SK-N-SH (cell line): ENCODE results near the gene GRAMD1B. TPM values are rescaled to one million over a fixed set of nuclear protein-coding genes. Genes with fewer than 3 reads are reported as not detected.

Source experiments
- CTCF ChIA-PET: fragments of 300-600, 350-600 bp; formaldehyde crosslinking; extraction: SDS; loops from one replicate; lab custom pipeline; 2021; lab: Yijun Ruan, JAX
- POLR2A ChIA-PET: fragments of 350-600 bp; sonication (Branson Sonifier 250); formaldehyde crosslinking; extraction: SDS; loops from one replicate; lab custom pipeline; 2020; ENCODE audit warnings: antibody characterized with exemption, inconsistent platforms; lab: Yijun Ruan, JAX
- DNase-seq: peaks from one replicate; pipeline ENCODE4 v3.0.0; 2012
- H2AFZ ChIP-seq: fragments of 200-600 bp; sonication (generic); 2 replicates; pipeline ENCODE4 v1.8.1; 2016; ENCODE audit warnings: antibody characterized with exemption, mild to moderate bottlenecking, low read depth
- H3F3A ChIP-seq: fragments of 200-600 bp; sonication (generic); replicated peaks from 2 replicates; pipeline ENCODE3; 2016; ENCODE audit warnings: antibody characterized with exemption, mild to moderate bottlenecking; ENCODE audit not compliant: insufficient read depth
- H3K27ac ChIP-seq, 2 experiments: fragments of 200-500 bp in 1 of 2; fragments of 200-600 bp in 1 of 2; sonication (Bioruptor generic) in 1 of 2; sonication (generic), shearing (Covaris generic) in 1 of 2; 2 replicates each; pipeline versions ENCODE4 v1.5.1 to v1.6.1; 2014 to 2016; ENCODE audit warnings: low read depth in 2 of 2, inconsistent platforms in 1 of 2, low read length in 1 of 2, mild to moderate bottlenecking in 1 of 2, mixed read lengths in 1 of 2
- H3K27me3 ChIP-seq: fragments of 200-600 bp; sonication (generic), shearing (Covaris generic); 2 replicates; pipeline ENCODE4 v1.6.1; 2016; ENCODE audit warnings: mixed run types; ENCODE audit not compliant: insufficient read depth
- H3K36me3 ChIP-seq, 2 experiments: fragments of 200-500 bp in 1 of 2; fragments of 200-600 bp in 1 of 2; sonication (Bioruptor generic) in 1 of 2; sonication (generic) in 1 of 2; replicated peaks in 1 of 2; 2 replicates each; pipeline versions ENCODE3 to v1.5.1; 2014 to 2016; ENCODE audit warnings: low read length in 1 of 2, mild to moderate bottlenecking in 1 of 2; ENCODE audit not compliant: insufficient read depth in 2 of 2, control insufficient read depth in 1 of 2
- H3K4me1 ChIP-seq, 2 experiments: fragments of 200-500 bp in 1 of 2; fragments of 200-600 bp in 1 of 2; sonication (Bioruptor generic) in 1 of 2; sonication (generic), shearing (Covaris generic) in 1 of 2; 2 replicates each; pipeline versions ENCODE4 v1.5.1 to v1.6.1; 2014 to 2016; ENCODE audit warnings: low read depth in 1 of 2, low read length in 1 of 2, mixed run types in 1 of 2; ENCODE audit not compliant: insufficient read depth in 2 of 2, control insufficient read depth in 1 of 2
- H3K4me2 ChIP-seq: fragments of 200-600 bp; sonication (generic), shearing (Covaris generic); 2 replicates; pipeline ENCODE4 v1.6.1; 2017; ENCODE audit warnings: mixed run types
- H3K4me3 ChIP-seq, 2 experiments: fragments of 200-500 bp in 1 of 2; fragments of 200-600 bp in 1 of 2; sonication (Bioruptor generic) in 1 of 2; sonication (generic), shearing (Covaris generic) in 1 of 2; 2 replicates each; pipeline versions ENCODE4 v1.5.1 to v1.8.1; 2014 to 2016; ENCODE audit warnings: low read depth in 2 of 2, inconsistent platforms in 1 of 2, low read length in 1 of 2, mild to moderate bottlenecking in 1 of 2, mixed read lengths in 1 of 2, moderate library complexity in 1 of 2
- H3K79me2 ChIP-seq: fragments of 200-600 bp; sonication (generic); 2 replicates; pipeline ENCODE4 v1.8.1; 2017; ENCODE audit warnings: mild to moderate bottlenecking; ENCODE audit not compliant: insufficient read depth
- H3K9ac ChIP-seq: fragments of 200-600 bp; sonication (generic); 2 replicates; pipeline ENCODE4 v1.6.1; 2017; ENCODE audit warnings: mixed run types
- H3K9me2 ChIP-seq: fragments of 200-600 bp; sonication (generic); 2 replicates; pipeline ENCODE4 v1.6.1; 2017; ENCODE audit warnings: mixed run types
- H3K9me3 ChIP-seq: fragments of 200-600 bp; sonication (generic); 2 replicates; pipeline ENCODE4 v1.6.1; 2017; ENCODE audit warnings: mixed run types, mild to moderate bottlenecking, moderate library complexity
- H4K20me1 ChIP-seq: fragments of 200-600 bp; sonication (generic); 2 replicates; pipeline ENCODE4 v1.6.1; 2017; ENCODE audit warnings: mild to moderate bottlenecking, mixed run types; ENCODE audit not compliant: insufficient read depth
- CHD2 ChIP-seq: fragments of 150-350 bp; IDR thresholded peaks from 2 replicates; pipeline ENCODE4 v1.6.1; 2018; ENCODE audit warnings: low read length; ENCODE audit not compliant: partially characterized antibody
- FOXM1 ChIP-seq: IDR thresholded peaks from 2 replicates; pipeline ENCODE4 v1.4.0; 2012; ENCODE audit warnings: low read depth, mild to moderate bottlenecking
- JUND ChIP-seq: IDR thresholded peaks from 2 replicates; pipeline ENCODE4 v1.4.0; 2012
- NFIC ChIP-seq: IDR thresholded peaks from 2 replicates; pipeline ENCODE4 v1.4.0; 2012; ENCODE audit warnings: borderline replicate concordance
- NRF1 ChIP-seq: IDR thresholded peaks from 2 replicates; pipeline ENCODE4 v1.6.1; 2012; ENCODE audit warnings: low read depth, mild to moderate bottlenecking, low read length
- RAD21 ChIP-seq: IDR thresholded peaks from 2 replicates; pipeline ENCODE4 v1.6.1; 2012; ENCODE audit warnings: mild to moderate bottlenecking, low read length
- RFX5 ChIP-seq: IDR thresholded peaks from 2 replicates; pipeline ENCODE4 v1.6.1; 2012; ENCODE audit warnings: mild to moderate bottlenecking, improper control_type of control experiment, low read length
- RXRA ChIP-seq: IDR thresholded peaks from 2 replicates; pipeline ENCODE4 v1.4.0; 2012; ENCODE audit warnings: low read depth, mild to moderate bottlenecking, borderline replicate concordance
- TAF1 ChIP-seq: IDR thresholded peaks from 2 replicates; pipeline ENCODE4 v1.6.1; 2012; ENCODE audit warnings: low read depth, mild to moderate bottlenecking, low read length, moderate library complexity, borderline replicate concordance
- WGBS: methylation state at CpG from one replicate; pipeline ENCODE4 v1.1.6; 2017; ENCODE audit warnings: low lambda C conversion rate; 5-methylcytosine and 5-hydroxymethylcytosine counted together
- polyA plus RNA-seq, 3 experiments: library from polyadenylated mRNA; depleted of rRNA; stranded (reverse); fragments of >200 nt; gene quantifications; 2 replicates each; pipeline ENCODE4 v1.2.3, GENCODE V29; 2012
- TF ChIP-seq, protein P1 (sequence below): IDR thresholded peaks from 2 replicates; pipeline ENCODE4 v1.4.0; 2012; ENCODE audit warnings: low read depth
- TF ChIP-seq, protein P2 (sequence below): fragments of 150-350 bp; IDR thresholded peaks from 2 replicates; pipeline ENCODE4 v1.6.1; 2017; ENCODE audit warnings: antibody characterized with exemption, low read length, low read depth, borderline replicate concordance
- TF ChIP-seq, protein P3 (sequence below): IDR thresholded peaks from 2 replicates; pipeline ENCODE4 v1.4.0; 2012; ENCODE audit warnings: low read depth, borderline replicate concordance
- TF ChIP-seq, protein P4 (sequence below): IDR thresholded peaks from 2 replicates; pipeline ENCODE4 v1.6.1; 2012; ENCODE audit warnings: mild to moderate bottlenecking, low read depth, low read length, moderate library complexity
- TF ChIP-seq, protein P5 (sequence below): fragments of 150-350 bp; IDR thresholded peaks from 2 replicates; pipeline ENCODE4 v1.6.1; 2016; ENCODE audit warnings: mild to moderate bottlenecking, low read depth, low read length
- TF ChIP-seq, protein P6 (sequence below): IDR thresholded peaks from 2 replicates; pipeline ENCODE4; 2012
- TF ChIP-seq, protein P7 (sequence below): IDR thresholded peaks from 2 replicates; pipeline ENCODE4 v1.4.0; 2012; ENCODE audit warnings: low read depth, borderline replicate concordance

GRAMD1B gene
- polyA plus RNA-seq, 1 of the 3 experiments (the other 2 are of a cell fraction), result 14.5 TPM

DNA sequence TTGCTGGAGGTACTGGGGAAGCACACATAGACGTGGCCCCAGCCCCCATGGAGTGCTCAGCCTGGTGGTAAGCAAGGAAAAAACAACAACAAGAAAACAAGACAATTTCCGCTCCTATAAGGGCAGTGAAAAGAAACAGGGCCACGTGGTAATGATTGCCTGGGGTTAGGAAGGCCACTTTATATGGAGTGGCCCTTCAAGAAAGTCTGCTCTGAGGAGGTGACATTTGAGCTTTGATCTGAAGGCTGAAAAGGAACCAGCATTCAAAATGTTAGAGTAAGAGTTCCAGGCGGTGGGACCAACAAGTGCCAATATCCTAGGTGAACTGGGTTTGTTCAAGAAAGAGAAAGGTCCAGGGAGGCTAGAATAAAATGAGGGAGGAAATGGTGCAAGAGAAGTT is 136.8 kb downstream of the GRAMD1B start:
- TF ChIP-seq RXRA, result no peak
- TF ChIP-seq CHD2, result no peak
- TF ChIP-seq, protein P1, sequence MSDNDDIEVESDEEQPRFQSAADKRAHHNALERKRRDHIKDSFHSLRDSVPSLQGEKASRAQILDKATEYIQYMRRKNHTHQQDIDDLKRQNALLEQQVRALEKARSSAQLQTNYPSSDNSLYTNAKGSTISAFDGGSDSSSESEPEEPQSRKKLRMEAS, result no peak
- TF ChIP-seq FOXM1, result no peak
- TF ChIP-seq NRF1, result no peak
- TF ChIP-seq, protein P2, sequence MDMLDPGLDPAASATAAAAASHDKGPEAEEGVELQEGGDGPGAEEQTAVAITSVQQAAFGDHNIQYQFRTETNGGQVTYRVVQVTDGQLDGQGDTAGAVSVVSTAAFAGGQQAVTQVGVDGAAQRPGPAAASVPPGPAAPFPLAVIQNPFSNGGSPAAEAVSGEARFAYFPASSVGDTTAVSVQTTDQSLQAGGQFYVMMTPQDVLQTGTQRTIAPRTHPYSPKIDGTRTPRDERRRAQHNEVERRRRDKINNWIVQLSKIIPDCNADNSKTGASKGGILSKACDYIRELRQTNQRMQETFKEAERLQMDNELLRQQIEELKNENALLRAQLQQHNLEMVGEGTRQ, result no peak
- TF ChIP-seq NFIC, result no peak
- TF ChIP-seq JUND, result no peak
- Histone ChIP-seq H3K36me3 (no peaks in the 10 kb centered on the region), H3K4me3 (no peak overlapping the region), H3K4me2 (no peak overlapping the region), H3K9me3 (no peaks in the 10 kb centered on the region), H3F3A (no peaks in the 10 kb centered on the region), H3K79me2 (no peaks in the 10 kb centered on the region; the same call in 1 of the 2 replicates), H4K20me1 (no peaks in the 10 kb centered on the region), H3K27ac (no peak overlapping the region), H3K27me3 (no peaks in the 10 kb centered on the region), H3K4me1 (peaks cover 0 to 6% of the 10 kb centered on the region in 2 experiments; a peak in 2 of 4 replicates), H3K9ac (no peak overlapping the region), H3K9me2 (no peaks in the 10 kb centered on the region), H2AFZ (no peak overlapping the region)
- ChIA-PET POLR2A (no interaction called here), CTCF (interaction anchor here (1.3 to 5.0 kb wide), 4 partner anchors 10 to 141 kb away, joined by 3 to 32 read pairs (median 16); no protein-coding TSS in a partner anchor)
- WGBS, result 78% methylated on average over 4 of the region's 4 CpGs
- DNase-seq, result no peak

DNA sequence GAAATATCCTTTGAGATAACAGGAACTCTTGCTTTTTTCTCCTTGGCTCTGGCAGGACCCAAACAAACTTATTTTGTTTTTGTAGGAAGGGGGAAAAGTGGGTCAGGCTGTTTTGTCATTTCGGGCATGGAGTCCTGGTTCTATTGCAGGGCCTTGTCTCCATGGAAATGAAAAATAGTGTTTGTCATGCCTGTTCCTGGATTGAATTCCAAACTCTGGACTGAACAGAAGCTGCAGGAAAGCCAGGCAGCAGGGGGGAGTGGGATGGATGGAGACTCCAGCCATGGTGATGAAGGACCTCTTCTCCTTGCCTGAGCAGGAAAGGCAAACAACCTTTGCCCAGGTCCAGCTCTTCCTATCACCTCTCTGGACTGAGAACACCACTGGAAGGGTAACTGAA is 137.4 kb downstream of the GRAMD1B start:
- Histone ChIP-seq H3K27ac (no peak overlapping the region), H4K20me1 (no peaks in the 10 kb centered on the region), H2AFZ (no peak overlapping the region), H3K9me2 (no peaks in the 10 kb centered on the region), H3F3A (no peaks in the 10 kb centered on the region), H3K4me3 (no peak overlapping the region), H3K36me3 (no peaks in the 10 kb centered on the region), H3K27me3 (no peaks in the 10 kb centered on the region), H3K79me2 (no peaks in the 10 kb centered on the region; the same call in 1 of the 2 replicates), H3K9me3 (no peaks in the 10 kb centered on the region), H3K4me2 (no peak overlapping the region), H3K4me1 (peaks cover 0 to 2% of the 10 kb centered on the region in 2 experiments; a peak in 2 of 4 replicates), H3K9ac (no peak overlapping the region)
- CTCF ChIA-PET, result interaction anchor here (1.4 to 5.0 kb wide), 3 partner anchors 9 to 55 kb away, joined by 3 to 32 read pairs (median 27); no protein-coding TSS in a partner anchor
- POLR2A ChIA-PET, result no interaction called here
- no peak for DNase-seq
- WGBS, result 92% methylated on average over 1 of the region's 1 CpG
- TF ChIP-seq RXRA, result no peak
- TF ChIP-seq, protein P3, sequence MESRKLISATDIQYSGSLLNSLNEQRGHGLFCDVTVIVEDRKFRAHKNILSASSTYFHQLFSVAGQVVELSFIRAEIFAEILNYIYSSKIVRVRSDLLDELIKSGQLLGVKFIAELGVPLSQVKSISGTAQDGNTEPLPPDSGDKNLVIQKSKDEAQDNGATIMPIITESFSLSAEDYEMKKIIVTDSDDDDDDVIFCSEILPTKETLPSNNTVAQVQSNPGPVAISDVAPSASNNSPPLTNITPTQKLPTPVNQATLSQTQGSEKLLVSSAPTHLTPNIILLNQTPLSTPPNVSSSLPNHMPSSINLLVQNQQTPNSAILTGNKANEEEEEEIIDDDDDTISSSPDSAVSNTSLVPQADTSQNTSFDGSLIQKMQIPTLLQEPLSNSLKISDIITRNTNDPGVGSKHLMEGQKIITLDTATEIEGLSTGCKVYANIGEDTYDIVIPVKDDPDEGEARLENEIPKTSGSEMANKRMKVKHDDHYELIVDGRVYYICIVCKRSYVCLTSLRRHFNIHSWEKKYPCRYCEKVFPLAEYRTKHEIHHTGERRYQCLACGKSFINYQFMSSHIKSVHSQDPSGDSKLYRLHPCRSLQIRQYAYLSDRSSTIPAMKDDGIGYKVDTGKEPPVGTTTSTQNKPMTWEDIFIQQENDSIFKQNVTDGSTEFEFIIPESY, result no peak
- TF ChIP-seq RFX5, result no peak
- TF ChIP-seq, protein P1, result no peak
- TF ChIP-seq NFIC, result no peak
- TF ChIP-seq, protein P4, sequence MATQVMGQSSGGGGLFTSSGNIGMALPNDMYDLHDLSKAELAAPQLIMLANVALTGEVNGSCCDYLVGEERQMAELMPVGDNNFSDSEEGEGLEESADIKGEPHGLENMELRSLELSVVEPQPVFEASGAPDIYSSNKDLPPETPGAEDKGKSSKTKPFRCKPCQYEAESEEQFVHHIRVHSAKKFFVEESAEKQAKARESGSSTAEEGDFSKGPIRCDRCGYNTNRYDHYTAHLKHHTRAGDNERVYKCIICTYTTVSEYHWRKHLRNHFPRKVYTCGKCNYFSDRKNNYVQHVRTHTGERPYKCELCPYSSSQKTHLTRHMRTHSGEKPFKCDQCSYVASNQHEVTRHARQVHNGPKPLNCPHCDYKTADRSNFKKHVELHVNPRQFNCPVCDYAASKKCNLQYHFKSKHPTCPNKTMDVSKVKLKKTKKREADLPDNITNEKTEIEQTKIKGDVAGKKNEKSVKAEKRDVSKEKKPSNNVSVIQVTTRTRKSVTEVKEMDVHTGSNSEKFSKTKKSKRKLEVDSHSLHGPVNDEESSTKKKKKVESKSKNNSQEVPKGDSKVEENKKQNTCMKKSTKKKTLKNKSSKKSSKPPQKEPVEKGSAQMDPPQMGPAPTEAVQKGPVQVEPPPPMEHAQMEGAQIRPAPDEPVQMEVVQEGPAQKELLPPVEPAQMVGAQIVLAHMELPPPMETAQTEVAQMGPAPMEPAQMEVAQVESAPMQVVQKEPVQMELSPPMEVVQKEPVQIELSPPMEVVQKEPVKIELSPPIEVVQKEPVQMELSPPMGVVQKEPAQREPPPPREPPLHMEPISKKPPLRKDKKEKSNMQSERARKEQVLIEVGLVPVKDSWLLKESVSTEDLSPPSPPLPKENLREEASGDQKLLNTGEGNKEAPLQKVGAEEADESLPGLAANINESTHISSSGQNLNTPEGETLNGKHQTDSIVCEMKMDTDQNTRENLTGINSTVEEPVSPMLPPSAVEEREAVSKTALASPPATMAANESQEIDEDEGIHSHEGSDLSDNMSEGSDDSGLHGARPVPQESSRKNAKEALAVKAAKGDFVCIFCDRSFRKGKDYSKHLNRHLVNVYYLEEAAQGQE, result no peak
- TF ChIP-seq, protein P5, sequence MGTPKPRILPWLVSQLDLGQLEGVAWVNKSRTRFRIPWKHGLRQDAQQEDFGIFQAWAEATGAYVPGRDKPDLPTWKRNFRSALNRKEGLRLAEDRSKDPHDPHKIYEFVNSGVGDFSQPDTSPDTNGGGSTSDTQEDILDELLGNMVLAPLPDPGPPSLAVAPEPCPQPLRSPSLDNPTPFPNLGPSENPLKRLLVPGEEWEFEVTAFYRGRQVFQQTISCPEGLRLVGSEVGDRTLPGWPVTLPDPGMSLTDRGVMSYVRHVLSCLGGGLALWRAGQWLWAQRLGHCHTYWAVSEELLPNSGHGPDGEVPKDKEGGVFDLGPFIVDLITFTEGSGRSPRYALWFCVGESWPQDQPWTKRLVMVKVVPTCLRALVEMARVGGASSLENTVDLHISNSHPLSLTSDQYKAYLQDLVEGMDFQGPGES, result no peak
- no peak for TF ChIP-seq TAF1
- TF ChIP-seq, protein P6, sequence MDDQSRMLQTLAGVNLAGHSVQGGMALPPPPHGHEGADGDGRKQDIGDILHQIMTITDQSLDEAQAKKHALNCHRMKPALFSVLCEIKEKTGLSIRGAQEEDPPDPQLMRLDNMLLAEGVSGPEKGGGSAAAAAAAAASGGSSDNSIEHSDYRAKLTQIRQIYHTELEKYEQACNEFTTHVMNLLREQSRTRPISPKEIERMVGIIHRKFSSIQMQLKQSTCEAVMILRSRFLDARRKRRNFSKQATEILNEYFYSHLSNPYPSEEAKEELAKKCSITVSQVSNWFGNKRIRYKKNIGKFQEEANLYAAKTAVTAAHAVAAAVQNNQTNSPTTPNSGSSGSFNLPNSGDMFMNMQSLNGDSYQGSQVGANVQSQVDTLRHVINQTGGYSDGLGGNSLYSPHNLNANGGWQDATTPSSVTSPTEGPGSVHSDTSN, result no peak
- TF ChIP-seq, protein P7, sequence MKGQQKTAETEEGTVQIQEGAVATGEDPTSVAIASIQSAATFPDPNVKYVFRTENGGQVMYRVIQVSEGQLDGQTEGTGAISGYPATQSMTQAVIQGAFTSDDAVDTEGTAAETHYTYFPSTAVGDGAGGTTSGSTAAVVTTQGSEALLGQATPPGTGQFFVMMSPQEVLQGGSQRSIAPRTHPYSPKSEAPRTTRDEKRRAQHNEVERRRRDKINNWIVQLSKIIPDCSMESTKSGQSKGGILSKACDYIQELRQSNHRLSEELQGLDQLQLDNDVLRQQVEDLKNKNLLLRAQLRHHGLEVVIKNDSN, result no peak
- no peak for TF ChIP-seq RAD21
